ENCODE data around the gene C17orf107. TPM values are rescaled to one million over a fixed set of nuclear protein-coding genes. Genes with fewer than 3 reads are reported as not detected.
"Not testable (repeated sequence)": the region's sequence is repeated elsewhere in the genome, so short reads cannot be mapped to it uniquely, and the experiment has no call there.

Gene C17orf107
- total RNA-seq, 4 donors from 2014 or later, result 0.63 to 8.4 (median 3.3) TPM

DNA sequence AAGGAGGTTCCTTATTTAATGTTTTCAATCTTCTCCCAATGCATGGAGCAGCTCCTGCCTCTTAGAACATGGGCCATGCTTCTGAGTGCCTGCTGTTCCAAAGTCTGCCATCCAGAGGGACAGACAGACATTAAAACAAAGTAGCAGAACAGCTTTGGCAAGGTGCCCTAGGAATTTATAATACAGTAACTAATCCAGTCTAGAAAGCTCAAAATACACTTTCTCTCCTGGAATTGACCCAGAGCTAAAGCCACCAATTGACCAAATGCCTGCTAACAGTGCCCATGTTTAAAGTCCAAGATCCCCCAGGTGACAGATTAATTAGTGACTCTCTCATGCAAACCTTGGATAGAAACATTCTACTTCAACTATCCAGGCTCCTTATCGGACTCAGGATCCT, 14.7 kb downstream of the C17orf107 start:
- no peak for TF ChIP-seq CTCF (IDR thresholded peaks at IDR 0.05)
- DNase-seq (ENCODE audit: low spot score) (no peak), ATAC-seq (ENCODE audit: low FRiP score) (no peak)

DNA sequence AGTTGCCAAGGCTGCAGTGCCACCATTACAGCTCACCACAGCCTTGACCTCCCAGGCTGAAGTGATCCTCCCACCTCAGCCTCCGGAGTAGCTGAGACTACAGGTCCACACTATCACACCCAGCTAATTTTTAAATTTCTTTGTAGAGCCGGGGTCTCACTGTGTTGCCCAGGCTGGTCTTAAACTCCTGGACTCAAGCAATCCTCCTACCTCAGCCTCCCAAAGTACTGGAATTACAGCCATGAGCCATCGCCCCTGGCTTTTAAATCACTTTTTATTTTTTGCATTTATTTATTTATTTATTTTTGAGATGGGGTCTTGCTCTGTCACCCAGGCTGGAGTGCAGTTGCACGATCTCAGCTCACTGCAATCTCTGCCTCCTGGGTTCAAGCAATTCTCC, 15.2 kb downstream of the C17orf107 start:
- ATAC-seq (ENCODE audit: low FRiP score); DNase-seq (ENCODE audit: low spot score): not testable (repeated sequence)

GRCh38 chr17:4919511-4920047, 20.2 kb downstream of the C17orf107 start:
- TF ChIP-seq CTCF (IDR thresholded peaks at IDR 0.05), result no peak
- DNase-seq (ENCODE audit: low spot score), result no peak
- no peak for ATAC-seq (ENCODE audit: low FRiP score)

- TF ChIP-seq CTCF (IDR thresholded peaks at IDR 0.05), result no peak
- DNase-seq (ENCODE audit: low spot score), result no peak
- ATAC-seq (ENCODE audit: low FRiP score), result peak; percentile 57
Observed at GRCh38 chr17:4920351-4921048, 21.2 kb downstream of the C17orf107 start.

DNA sequence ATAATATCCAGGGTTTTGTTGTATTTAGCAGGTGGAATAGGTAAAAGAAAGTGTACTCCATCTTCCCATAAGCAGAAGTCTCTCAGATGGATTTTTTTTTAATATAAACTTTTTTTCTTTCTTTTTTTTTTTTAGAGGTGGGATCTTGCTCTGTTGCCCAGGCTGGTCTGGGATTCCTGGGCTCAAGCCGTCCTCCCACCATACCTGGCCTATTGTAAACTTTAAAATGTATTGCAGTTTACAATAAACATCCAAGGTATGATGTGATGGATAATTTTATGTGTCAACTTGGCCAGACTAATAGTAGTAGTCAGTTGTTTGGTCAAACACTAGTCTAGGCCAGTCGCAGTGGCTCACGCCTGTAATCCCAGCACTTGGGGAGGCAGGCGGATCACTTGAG, 22.0 kb downstream of the C17orf107 start:
- no peak for TF ChIP-seq CTCF (IDR thresholded peaks at IDR 0.05)
- ATAC-seq (ENCODE audit: low FRiP score), result no peak
- DNase-seq (ENCODE audit: low spot score), result no peak

DNA sequence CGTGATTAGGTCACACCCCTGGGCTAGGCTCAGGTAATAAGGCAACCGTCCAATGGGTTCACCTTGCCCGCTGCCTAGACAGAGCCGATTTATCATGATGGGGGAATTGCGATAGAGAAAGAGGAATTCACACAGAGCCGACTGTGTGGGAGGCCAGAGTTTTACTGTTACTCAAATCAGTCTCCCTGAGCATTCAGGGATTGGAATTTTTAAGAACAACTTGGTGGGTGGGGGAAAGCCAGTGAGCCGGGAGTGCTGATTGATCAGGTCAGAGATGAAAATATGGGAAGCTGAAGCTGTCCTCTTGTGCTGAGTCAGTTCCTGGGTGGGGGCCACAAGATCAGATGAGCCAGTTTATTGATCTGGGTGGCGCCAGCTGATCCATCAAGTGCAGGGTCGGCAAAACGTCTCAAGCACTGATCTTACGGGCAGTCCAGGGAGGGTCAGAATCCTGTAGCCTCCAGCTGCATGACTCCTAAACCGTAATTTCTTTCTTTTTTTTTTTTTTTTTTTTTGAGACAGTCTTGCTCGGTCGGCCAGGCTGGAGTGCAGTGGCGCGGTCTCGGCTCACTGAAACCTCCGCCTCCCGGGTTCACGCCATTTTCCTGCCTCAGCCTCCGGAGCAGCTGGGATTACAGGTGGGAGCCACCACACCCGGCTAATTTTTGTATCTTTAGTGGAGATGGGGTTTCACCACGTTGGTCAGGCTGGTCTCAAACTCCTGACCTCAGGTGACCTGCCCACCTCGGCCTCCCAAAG, 27.4 kb downstream of the C17orf107 start:
- DNase-seq (ENCODE audit: low spot score); ATAC-seq (ENCODE audit: low FRiP score): not testable (repeated sequence)

GRCh38 chr17:4928881-4929280, 29.5 kb downstream of the C17orf107 start:
- ATAC-seq (ENCODE audit: low FRiP score), result no peak
- TF ChIP-seq CTCF (IDR thresholded peaks at IDR 0.05), result no peak
- DNase-seq (ENCODE audit: low spot score), result no peak

DNA sequence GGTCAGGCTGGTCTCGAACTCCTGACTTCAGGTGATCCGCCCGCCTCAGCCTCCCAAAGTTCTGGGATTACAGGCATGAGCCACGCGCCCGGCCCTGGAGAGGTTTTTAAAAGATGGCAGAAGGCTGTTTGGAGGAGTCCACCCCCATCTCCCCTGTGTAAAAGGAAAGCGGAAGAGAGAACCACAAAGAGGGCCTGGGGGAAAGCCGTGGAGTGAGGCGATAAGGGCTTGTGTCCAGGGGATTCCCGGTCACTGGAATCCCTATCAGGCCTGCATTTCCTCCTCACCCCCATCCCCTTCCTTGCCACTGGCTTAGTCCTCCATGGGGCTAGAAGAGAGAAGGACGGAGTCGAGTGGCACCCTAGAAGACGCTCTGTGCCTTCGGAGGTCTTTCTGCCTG, 32.6 kb downstream of the C17orf107 start, which contains the start of gene GP1BA:
TSS of gene GP1BA (plus strand) at position 315 of the 400 bp plus-strand sequence. CDS start 328 bp downstream, outside the sequence.
- TF ChIP-seq CTCF (IDR thresholded peaks at IDR 0.05), result no peak
- DNase-seq (ENCODE audit: low spot score) (no peak), ATAC-seq (ENCODE audit: low FRiP score) (no peak)
